Heart left ventricle (tissue), 16 donors: ENCODE results near the gene TTC12. TPM values are rescaled to one million over a fixed set of nuclear protein-coding genes. Genes with fewer than 3 reads are reported as not detected.

Experiments
- ATAC-seq, 4 donors: fragments of 200-7000 bp; cut with Tn5 transposase; one replicate each; pipeline ENCODE4 v1.9.1; 2020 to 2022; ENCODE audit warnings: moderate library complexity in 4 of 4, mild to moderate bottlenecking in 3 of 4, moderate number of reproducible peaks in 1 of 4
- DNase-seq, 5 donors: peaks; one replicate each; pipeline ENCODE4 v3.0.0-alpha.2; 2020
- H3K27ac ChIP-seq, 12 donors: fragments of 200-600 bp; sonication (generic) in 4 of 12; one replicate each; pipeline versions ENCODE4 v1.5.0 to v1.8.0; 2016 to 2022; ENCODE audit warnings: mild to moderate bottlenecking in 2 of 12
- H3K27me3 ChIP-seq, 9 donors: fragments of 200-600 bp; sonication (generic) in 2 of 9; one replicate each; pipeline versions ENCODE4 v1.5.1 to v1.8.0; 2016 to 2022; ENCODE audit warnings: mild to moderate bottlenecking in 3 of 9
- H3K36me3 ChIP-seq, 9 donors: fragments of 200-600 bp; sonication (generic) in 2 of 9; one replicate each; pipeline versions ENCODE4 v1.5.0 to v1.8.0; 2018 to 2022; ENCODE audit warnings: mild to moderate bottlenecking in 2 of 9
- H3K4me1 ChIP-seq, 12 donors: fragments of 200-600 bp; sonication (generic) in 4 of 12; one replicate each; pipeline versions ENCODE4 v1.5.0 to v1.8.0; 2016 to 2022; ENCODE audit warnings: mild to moderate bottlenecking in 3 of 12
- H3K4me3 ChIP-seq, 12 donors: fragments of 200-600 bp; sonication (generic) in 4 of 12; one replicate each; pipeline versions ENCODE4 v1.5.0 to v1.8.0; 2017 to 2022; ENCODE audit warnings: mild to moderate bottlenecking in 9 of 12, moderate library complexity in 4 of 12
- H3K9me3 ChIP-seq, 12 donors: fragments of 200-600 bp; sonication (generic) in 4 of 12; one replicate each; pipeline versions ENCODE4 v1.5.0 to v1.8.0; 2016 to 2022; ENCODE audit warnings: mild to moderate bottlenecking in 1 of 12
- POLR2A ChIP-seq, 2 donors: fragments of 450-650 bp; IDR thresholded peaks; one replicate each; pipeline ENCODE4 v1.6.1; 2017; ENCODE audit warnings: antibody characterized with exemption in 2 of 2, mild to moderate bottlenecking in 2 of 2, moderate library complexity in 2 of 2
- WGBS, 4 donors: extraction: QIAGEN DNeasy Blood & Tissue Kit in 2 of 4; methylation state at CpG; one replicate each; pipeline versions ENCODE4 v1.1.5 to v1.1.7; 2013 to 2018; 5-methylcytosine and 5-hydroxymethylcytosine counted together
- intact Hi-C, 10 donors: fragments of 100-400 bp; cut with DNase I; formaldehyde crosslinking; loops; one replicate each; pipeline versions ENCODE4 v1.11.1 to v1.14.2; 2022
- polyA plus RNA-seq, 2 donors: library from polyadenylated mRNA; stranded (reverse); fragments of 200-250 nt; gene quantifications; one replicate each; pipeline ENCODE4 v1.2.3, GENCODE V29; 2013
- total RNA-seq, 9 donors: library from RNA; depleted of rRNA in 2 of 9; stranded (reverse); fragments of >200 nt in 2 of 9; fragmentation: NEBNext Ultra II Directional in 3 of 9; extraction: Animal tissue kit (Norgen Biotek cat#: 25700) in 3 of 9; gene quantifications; one replicate each; pipeline versions ENCODE4 v1.1.0 to v1.2.4, GENCODE V29; 2016 to 2023
- TF ChIP-seq, protein P1 (sequence below), 12 donors: fragments of 200-600 bp; sonication (generic) in 4 of 12; IDR thresholded peaks; one replicate each; pipeline versions ENCODE4 v1.5.0 to v1.8.0; 2018 to 2022; ENCODE audit warnings: antibody characterized with exemption in 12 of 12, mild to moderate bottlenecking in 5 of 12
- donor health status: ischemic (EF 13 %, LVEDD 7.1; RV severe dilation, severe dysfunction).
- donor health status: healthy with polysubstance abuse.
- donor health status: DM: no; HTN: yes; CAD: no.
- donor health status: DM: no; HTN: no; CAD: no.
- donor health status: ischemic (EF 25% LVEDD 6.9; RV normal size, moderate dysfunction).
- donor health status: ischemic (EF 25% LVEDD 5.7; RV mildly dilated, moderate dysfunction).
- donor health status: healthy.
- donor health status: DM: yes; HTN: yes; CAD: no.
- donor health status: ischemic (EF 35%, LVEDD 5.7; RV mildly dilated, moderate dysfunction).
- donor health status: nonischemic (EF 11% LVEDD 7.7; RV severe dilation, severe dysfunction).
- donor health status: DM: yes; HTN: yes; CAD: no.
- donor health status: PGD.
- donor health status: ischemic (EF 29% LVEDD 5.4; RV normal size, mild dysfunction).
- donor health status: nonischemic (EF 23%, LVEDD 6.1; RV moderate dilation, normal function).

Gene TTC12
- total and polyA plus RNA-seq, 11 donors, result 2.7 to 11.9 (median 6.9) TPM

DNA sequence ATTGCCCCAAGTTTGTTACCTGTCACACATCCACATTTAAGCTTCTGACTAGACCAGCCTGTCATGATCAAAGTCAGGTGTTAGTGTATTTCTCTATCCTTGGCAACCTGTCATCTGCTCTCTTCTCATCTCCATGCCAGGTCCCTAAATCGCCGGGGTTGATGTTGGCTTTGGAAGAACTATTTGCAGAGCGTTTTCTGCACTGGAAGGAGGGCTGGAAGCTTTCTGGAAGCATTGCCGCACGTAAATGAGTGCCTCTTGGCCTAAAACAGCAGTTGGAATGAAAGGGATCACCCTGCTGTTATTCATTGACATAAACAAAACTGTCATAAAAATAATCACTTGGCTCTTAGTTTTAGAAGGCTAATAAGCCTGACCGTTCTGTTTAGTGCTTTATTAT lies 1.4 kb downstream of the TTC12 start:
- Histone ChIP-seq H3K9me3 (peaks cover 0 to 7% (median 0%) of the 10 kb centered on the region in 12 donors), H3K4me3 (peak overlapping the region in 1 of 12 donors; percentile 92), H3K4me1 (peaks cover 0 to 19% (median 8%) of the 10 kb centered on the region in 12 donors), H3K36me3 (peaks cover 0 to 34% (median 10%) of the 10 kb centered on the region in 9 donors), H3K27ac (peak overlapping the region in 2 of 12 donors; percentile 91), H3K27me3 (no peaks in the 10 kb centered on the region)
- intact Hi-C loops, result no loop called here
- 68 to 75% (median 73%) methylated on average over 6 of the region's 6 CpGs for WGBS, 4 donors
- no peak for ATAC-seq
- DNase-seq, result no peak
- TF ChIP-seq POLR2A (IDR thresholded peaks at IDR 0.05), result no peak
- TF ChIP-seq, protein P1, sequence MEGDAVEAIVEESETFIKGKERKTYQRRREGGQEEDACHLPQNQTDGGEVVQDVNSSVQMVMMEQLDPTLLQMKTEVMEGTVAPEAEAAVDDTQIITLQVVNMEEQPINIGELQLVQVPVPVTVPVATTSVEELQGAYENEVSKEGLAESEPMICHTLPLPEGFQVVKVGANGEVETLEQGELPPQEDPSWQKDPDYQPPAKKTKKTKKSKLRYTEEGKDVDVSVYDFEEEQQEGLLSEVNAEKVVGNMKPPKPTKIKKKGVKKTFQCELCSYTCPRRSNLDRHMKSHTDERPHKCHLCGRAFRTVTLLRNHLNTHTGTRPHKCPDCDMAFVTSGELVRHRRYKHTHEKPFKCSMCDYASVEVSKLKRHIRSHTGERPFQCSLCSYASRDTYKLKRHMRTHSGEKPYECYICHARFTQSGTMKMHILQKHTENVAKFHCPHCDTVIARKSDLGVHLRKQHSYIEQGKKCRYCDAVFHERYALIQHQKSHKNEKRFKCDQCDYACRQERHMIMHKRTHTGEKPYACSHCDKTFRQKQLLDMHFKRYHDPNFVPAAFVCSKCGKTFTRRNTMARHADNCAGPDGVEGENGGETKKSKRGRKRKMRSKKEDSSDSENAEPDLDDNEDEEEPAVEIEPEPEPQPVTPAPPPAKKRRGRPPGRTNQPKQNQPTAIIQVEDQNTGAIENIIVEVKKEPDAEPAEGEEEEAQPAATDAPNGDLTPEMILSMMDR (IDR thresholded peaks at IDR 0.05), result no peak

DNA sequence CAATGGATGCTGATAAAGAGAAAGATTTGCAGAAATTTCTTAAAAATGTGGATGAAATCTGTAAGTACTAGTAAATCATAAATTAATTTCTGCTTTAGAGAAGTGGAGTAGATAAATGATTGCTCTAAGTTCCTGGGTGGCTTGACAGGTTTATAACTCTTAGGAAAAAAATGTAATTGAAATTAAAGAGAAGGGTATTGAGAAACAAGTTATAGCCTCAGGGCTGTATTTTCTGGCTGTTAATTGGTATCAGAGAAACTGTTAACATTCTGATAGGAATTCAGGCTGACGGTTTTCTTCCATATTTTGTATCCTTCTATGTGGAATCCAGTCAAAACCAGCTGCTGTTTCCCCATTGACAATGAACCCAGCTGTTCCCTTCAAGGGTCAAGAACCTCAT lies 1.9 kb downstream of the TTC12 start:
- H3K27me3 ChIP-seq, result no peaks in the 10 kb centered on the region
- H3K36me3 ChIP-seq, result peaks cover 0 to 34% (median 10%) of the 10 kb centered on the region in 9 donors
- TF ChIP-seq, protein P1 (IDR thresholded peaks at IDR 0.05), result no peak
- no peak for TF ChIP-seq POLR2A (IDR thresholded peaks at IDR 0.05)
- no peak for ATAC-seq
- H3K4me1 ChIP-seq, result peaks cover 0 to 19% (median 8%) of the 10 kb centered on the region in 12 donors
- H3K4me3 ChIP-seq, result no peak overlapping the region
- WGBS, 4 donors, result 87 to 89% (median 87%) methylated on average over 1 of the region's 1 CpG
- peak overlapping the region in 1 of 12 donors; percentile 91 for H3K27ac ChIP-seq
- H3K9me3 ChIP-seq, result peaks cover 0 to 7% (median 0%) of the 10 kb centered on the region in 12 donors
- no peak for DNase-seq
- intact Hi-C loops, result no loop called here

DNA sequence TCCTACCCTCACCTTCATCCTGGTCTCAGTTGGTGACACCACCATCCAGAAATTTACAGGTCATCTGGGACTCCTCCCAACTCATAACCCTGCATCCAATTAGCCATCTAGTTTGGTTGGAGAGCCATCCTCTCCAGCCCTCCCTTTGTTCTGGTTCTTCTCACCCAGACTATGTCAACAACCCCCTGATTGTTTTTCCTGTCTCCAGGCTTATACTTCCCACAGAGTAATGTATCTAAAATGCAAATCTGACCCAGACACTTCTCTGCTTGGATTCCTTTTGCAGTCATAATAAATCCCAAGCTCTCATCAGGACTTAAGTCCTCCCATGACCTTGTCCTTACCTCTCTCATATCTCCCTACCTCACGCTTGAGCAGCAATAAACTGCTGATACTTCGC lies 3.0 kb downstream of the TTC12 start:
- DNase-seq (no peak), ATAC-seq (no peak)
- H3K4me3 ChIP-seq, result no peak overlapping the region
- H3K27me3 ChIP-seq, result no peaks in the 10 kb centered on the region
- no peak overlapping the region for H3K27ac ChIP-seq
- 70 to 88% (median 83%) methylated on average over 2 of the region's 2 CpGs for WGBS, 4 donors
- H3K4me1 ChIP-seq, result peaks cover 0 to 19% (median 8%) of the 10 kb centered on the region in 12 donors
- peaks cover 0 to 7% (median 0%) of the 10 kb centered on the region in 12 donors for H3K9me3 ChIP-seq
- intact Hi-C loops, result no loop called here
- peaks cover 0 to 34% (median 10%) of the 10 kb centered on the region in 9 donors for H3K36me3 ChIP-seq
- TF ChIP-seq, protein P1 (IDR thresholded peaks at IDR 0.05), result no peak
- TF ChIP-seq POLR2A (IDR thresholded peaks at IDR 0.05), result no peak

DNA sequence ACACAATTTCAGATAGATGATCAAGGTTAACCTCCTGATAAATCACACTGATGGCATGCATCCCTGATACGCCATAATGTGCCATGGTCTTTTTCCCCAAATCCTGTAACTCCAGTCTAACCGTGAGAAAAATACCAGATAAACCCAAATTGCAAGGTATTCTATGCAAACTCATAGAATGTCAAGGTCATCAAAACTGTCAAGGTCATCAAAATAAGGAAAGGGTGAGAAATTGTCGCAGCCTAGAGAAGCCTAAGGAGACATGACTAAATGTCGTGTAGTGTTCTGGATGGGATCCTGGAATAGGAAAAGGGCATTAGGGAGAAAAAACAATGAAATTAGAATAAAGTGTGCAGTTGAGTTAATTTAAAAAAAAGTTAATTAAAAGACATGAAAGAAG lies 4.7 kb downstream of the TTC12 start:
- DNase-seq, result no peak
- WGBS, 4 donors, result 96 to 97% (median 96%) methylated on average over 4 of the region's 4 CpGs
- ATAC-seq, result no peak
- Histone ChIP-seq H3K4me3 (no peak overlapping the region), H3K27me3 (no peaks in the 10 kb centered on the region), H3K27ac (no peak overlapping the region), H3K4me1 (peaks cover 0 to 13% (median 4%) of the 10 kb centered on the region in 12 donors), H3K36me3 (peaks cover 0 to 45% (median 20%) of the 10 kb centered on the region in 9 donors), H3K9me3 (peaks cover 0 to 7% (median 0%) of the 10 kb centered on the region in 12 donors)
- TF ChIP-seq, protein P1 (IDR thresholded peaks at IDR 0.05), result no peak
- TF ChIP-seq POLR2A (IDR thresholded peaks at IDR 0.05), result no peak
- intact Hi-C loops, result no loop called here
